Ishikawa (cell line): ENCODE results near the gene NBAS.

ENCODE experiments used
- NFIC ChIP-seq: IDR thresholded peaks from 2 replicates; pipeline ENCODE4 v1.6.1; 2012
- TEAD4 ChIP-seq: IDR thresholded peaks from 2 replicates; pipeline ENCODE4 v1.6.1; 2012
- TF ChIP-seq, protein P1 (sequence below): IDR thresholded peaks from 2 replicates; pipeline ENCODE4 v1.6.1; 2012

DNA sequence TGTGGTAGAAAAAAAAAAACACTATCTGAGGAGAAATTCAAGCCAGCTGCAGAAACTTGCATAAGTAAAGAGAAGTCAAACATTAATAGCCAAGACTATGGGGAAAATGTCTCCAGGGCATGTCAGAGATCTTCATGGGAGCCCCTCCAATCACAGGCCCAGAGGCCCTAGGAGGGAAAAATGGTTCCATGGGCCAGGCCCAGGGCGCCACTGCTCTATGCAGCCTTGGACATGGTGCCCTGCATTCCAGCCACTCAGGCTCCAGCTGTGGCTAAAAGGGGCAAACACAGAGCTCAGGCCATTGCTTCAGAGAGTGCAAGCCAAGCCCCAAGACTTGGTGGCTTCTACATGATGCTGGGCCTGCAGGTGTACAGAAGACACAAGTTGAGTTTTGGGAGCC, 354.7 kb downstream of the NBAS start:
- TF ChIP-seq, protein P1, sequence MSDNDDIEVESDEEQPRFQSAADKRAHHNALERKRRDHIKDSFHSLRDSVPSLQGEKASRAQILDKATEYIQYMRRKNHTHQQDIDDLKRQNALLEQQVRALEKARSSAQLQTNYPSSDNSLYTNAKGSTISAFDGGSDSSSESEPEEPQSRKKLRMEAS: no peak
- TF ChIP-seq NFIC (no peak), TEAD4 (no peak)
